HG02623 (cell line): ENCODE data around the gene IDI2.
"Not testable (repeated sequence)": the region's sequence is repeated elsewhere in the genome, so short reads cannot be mapped to it uniquely, and the experiment has no call there.

ENCODE experiments used
- ATAC-seq: cut with Tn5 transposase; IDR thresholded peaks from one replicate; pipeline ENCODE4 v1.9.1; 2021; ENCODE audit warnings: moderate library complexity; ENCODE audit not compliant: unreplicated experiment

The IDI2 gene

GRCh38 chr10:1009947-1010346 is 15.7 kb downstream of the IDI2 start:
- not testable (repeated sequence) for ATAC-seq

DNA sequence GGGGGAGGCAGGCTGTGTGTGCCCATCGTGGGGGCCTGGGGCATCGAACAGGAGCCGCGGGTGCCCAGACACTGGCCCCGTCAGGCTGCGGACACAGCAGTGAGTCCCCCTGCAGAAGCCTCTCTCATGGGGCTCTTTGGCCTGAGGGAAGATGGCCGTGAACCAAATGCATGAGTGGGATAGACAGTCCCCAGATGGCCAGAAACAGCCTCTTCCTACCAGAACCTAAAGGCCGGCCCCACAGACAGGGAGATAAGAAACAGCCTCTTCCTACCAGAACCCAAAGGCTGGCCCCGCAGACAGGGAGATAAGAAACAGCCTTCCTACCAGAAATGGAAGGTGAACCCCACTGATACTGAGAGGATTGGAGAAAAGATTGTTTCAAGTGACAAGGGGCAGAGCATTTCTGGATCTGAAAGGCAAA is 16.6 kb downstream of the IDI2 start:
- ATAC-seq = no peak

GRCh38 chr10:1007583-1007982 is 18.1 kb downstream of the IDI2 start:
- ATAC-seq = no peak

GRCh38 chr10:1006573-1006972 is 19.1 kb downstream of the IDI2 start:
- ATAC-seq = no peak

GRCh38 chr10:1003884-1004670 is 21.6 kb downstream of the IDI2 start:
- no peak for ATAC-seq

- no peak for ATAC-seq
These were observed 23.1 kb downstream of the IDI2 start for GRCh38 chr10:1002425-1003006.

- ATAC-seq = no peak
These were observed 28.2 kb downstream of the IDI2 start for GRCh38 chr10:997266-998022.

- ATAC-seq = no peak
These were observed 29.6 kb downstream of the IDI2 start for GRCh38 chr10:996031-996430.

DNA sequence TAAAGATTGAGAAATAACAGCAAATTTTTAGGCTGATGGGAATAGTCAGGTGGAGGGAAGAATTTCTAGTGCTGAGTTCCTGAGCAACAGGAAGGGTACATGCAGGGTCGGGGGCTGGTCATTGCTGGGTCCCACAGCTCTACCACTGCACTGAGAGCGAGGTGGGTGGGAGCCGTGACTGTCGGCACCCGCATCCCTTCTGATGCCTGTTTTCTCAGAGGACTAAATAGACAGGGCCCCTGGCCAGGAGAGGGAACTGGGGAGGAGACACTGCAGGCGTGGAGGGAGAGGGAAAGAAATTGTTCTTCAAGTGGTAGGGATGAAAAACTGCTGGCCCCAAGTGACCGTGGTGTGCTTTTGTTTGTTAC is 30.1 kb downstream of the IDI2 start:
- no peak for ATAC-seq

DNA sequence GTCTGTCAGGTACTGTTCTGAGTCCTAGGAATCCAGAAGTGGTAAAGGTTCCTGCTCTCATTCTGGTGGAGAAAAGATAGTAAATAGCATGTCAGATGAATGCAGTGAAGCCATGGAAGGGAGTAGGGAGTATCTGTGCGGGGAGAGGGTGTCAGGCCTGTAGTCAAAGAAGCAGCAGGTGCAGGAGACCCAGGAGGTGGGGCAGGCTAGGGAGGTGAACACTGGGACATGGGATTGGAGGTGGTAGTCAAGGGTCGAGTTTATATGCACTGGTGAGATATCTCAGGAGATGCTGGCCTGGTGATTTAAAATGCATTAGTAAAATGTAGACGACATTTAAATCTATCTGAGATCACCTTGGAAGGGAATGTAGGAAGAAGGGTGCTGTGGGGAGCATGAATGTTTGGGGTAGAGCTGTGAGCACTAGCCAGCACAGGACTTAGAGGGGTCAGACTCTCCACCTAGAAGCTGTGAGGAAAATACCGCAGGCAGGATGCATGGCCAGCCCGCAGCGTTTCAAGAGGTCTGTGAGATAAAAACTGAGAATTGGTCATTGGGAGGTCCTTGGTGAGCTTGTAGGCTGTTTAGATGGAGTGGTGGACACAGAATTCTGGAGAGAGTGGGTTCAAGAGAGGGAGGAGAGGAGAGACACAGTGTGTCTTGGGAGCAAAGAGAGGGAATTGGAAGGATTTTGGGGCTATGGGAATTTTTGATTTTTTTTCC is 30.7 kb downstream of the IDI2 start:
- ATAC-seq = no peak

DNA sequence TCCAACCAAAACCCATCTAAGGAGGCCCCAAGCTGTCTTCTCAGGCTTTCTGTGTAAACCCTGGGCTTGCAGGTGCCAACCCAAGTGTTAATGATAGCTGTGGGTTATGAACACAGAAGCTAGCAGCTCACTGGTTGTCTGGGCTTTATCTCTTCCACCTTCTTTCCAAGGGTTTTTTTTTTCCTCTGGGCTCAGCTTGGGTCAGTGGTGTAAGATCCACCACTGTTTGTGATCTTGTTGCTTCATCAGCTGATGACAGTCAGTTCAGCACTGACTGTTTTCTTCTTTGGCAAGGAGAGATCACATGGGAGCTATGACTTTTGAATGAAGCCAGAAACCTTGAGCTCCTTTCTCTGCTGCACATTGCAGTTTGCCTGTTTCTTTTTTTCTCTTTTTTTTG is 32.8 kb downstream of the IDI2 start:
- ATAC-seq = no peak

DNA sequence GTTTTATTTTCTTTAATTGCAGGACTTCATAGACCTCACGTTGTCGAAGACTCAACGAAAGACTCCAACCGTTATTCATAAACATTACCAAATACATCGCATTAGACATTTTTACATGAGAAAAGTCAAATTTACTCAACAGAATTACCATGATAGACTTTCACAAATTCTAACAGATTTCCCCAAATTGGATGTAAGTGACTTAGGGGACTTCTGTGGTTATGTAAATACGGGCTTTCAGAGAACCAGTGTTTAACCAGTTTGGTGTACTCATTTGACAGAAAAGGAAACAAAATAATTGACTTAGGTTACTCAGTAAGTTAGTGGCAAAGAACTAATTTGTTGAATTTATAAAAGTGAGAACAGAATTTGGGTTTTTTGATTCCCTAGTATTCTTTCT is 33.2 kb downstream of the IDI2 start:
- ATAC-seq = no peak

DNA sequence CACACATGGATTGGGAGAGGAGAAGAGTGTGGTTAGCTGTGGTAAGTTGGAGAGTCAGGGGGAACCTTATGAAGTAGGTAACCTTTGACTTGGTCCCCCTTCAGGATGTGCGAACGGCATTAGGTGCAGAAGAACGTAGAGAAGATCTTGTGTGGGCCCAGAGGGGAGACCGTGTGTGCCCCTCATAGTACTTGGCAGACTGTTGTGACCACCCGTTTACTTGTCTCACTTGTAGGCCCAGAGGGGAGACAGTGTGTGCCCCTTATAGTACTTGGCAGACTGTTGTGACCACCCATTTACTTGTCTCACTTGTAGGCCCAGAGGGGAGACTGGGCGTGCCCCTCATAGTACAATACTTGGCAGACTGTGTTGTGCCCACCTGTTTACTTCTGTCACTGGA is 34.9 kb downstream of the IDI2 start:
- ATAC-seq = no peak

- ATAC-seq = no peak
These were observed 36.8 kb downstream of the IDI2 start for GRCh38 chr10:988667-989545.

DNA sequence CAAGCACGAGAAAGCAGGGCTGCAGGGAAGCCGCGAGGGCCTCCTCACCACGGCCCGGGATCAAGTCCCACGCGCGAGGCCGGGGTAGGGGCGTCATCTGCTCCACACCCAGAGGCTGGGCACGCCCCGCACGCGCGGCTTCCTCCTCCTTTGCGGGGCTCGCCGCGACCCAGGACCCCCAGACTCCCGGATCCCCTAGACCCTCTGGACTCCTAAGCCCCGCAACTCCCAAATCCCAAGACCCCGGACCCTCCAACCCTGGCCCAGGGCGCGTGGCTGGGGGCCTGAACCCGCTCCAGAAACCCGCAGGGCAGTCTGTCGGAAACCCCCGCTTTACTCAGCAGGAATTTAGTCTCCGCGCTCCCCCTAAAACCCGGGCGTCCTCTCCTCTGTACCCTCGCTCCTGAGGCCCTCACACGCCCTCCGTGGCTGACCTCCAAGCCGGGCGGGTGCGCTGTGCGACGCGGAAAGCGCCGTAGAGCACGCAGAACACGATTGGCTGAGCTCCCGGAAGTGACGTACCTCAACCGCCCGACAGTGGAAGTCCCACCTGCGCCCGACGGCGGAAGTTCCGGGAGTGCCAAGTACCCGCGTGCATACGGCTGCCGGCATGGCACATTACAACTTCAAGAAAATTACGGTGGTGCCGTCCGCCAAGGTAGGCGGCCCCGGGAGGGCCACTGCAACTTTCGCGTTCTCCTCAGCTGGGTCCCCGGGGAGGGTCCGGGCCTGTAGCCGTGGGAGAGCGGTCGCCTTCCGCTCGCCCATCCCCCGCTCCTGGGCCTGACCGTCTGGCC is 37.6 kb downstream of the IDI2 start, which contains the start of gene GTPBP4:
TSS of gene GTPBP4 (plus strand) at position 565 of the 797 bp plus-strand sequence. CDS start at position 611, 46 bp downstream.
- peak; percentile 93 for ATAC-seq

DNA sequence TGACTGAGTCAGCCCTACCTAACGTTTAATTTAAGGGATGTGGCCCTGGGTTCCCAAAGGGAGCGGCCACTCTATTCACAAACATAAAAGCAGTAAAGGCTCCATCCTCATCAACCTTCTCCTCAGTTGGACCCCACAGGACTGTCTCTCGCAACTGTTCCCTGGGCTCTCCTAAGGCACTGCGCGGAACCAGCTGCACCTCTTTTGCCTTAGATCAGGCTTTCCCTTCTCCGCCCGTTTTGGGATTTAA is 38.1 kb downstream of the IDI2 start:
- ATAC-seq = no peak

- no peak for ATAC-seq
These were observed 38.6 kb downstream of the IDI2 start for GRCh38 chr10:986881-987619.

- ATAC-seq = no peak
These were observed 39.4 kb downstream of the IDI2 start for GRCh38 chr10:986137-986825.

- ATAC-seq = no peak
These were observed 40.3 kb downstream of the IDI2 start for GRCh38 chr10:985361-985760.
